GM18909 (cell line): ENCODE results near the gene TDRD9.

Source experiments
- ATAC-seq: cut with Tn5 transposase; IDR thresholded peaks from one replicate; pipeline ENCODE4 v1.9.1; 2021; ENCODE audit warnings: mild to moderate bottlenecking; ENCODE audit not compliant: unreplicated experiment, poor library complexity

Gene TDRD9

DNA sequence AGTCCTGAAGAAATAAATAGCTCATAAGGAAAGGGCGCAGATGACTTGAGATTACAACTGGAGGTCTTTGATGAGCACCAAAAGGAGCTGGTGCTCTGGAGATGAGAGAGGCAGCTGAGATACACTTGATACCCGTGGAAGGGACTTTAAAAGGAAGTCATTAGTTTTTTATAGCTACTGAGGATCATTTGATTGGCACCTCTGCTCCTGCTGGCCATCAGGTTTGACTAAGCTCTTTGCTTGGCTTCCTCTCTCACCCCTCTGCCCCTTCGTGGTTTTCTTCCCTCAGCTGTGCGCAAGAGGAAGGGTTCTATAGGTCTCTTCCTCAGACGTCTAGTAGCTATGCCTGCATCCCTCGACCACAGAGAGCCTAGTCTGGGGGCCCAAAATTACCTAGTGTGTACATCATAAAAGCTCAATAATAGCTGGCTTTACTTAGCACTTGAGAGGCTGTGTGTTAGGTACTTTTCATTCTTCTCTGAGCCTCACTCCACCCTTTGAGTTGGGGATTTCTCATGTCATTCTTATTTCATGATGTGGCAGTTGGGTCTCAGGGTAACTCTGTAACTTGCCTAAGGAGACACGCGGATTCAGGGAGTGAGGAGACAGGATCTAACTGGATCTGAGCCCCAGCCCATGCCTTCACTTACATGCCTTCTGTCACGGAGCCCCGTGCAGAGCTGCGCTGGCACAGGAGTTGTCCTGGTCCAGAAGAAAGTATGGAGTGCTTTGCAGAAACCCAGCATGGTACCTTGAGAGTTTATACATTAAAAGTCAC lies 88.8 kb downstream of the TDRD9 start:
- ATAC-seq = no peak

DNA sequence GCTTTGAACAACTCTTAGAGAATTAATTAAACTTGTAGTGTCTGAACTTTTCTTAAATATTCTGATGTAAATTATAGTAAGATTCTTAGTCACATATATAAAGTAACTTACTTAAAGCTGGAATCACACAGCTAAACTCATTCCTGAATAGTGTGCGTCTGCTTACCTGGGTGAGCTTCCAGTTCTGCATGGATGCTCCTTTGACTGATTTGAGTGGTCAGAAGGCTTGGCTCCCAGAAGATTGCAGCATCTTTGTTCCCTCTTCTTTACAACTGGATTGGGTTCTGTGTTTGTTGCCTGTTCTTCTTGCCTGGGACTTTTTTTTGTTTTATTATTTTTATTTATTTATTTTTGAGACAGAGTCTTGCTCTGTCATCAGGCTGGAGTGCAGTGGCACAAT lies 90.8 kb downstream of the TDRD9 start:
- ATAC-seq = no peak

DNA sequence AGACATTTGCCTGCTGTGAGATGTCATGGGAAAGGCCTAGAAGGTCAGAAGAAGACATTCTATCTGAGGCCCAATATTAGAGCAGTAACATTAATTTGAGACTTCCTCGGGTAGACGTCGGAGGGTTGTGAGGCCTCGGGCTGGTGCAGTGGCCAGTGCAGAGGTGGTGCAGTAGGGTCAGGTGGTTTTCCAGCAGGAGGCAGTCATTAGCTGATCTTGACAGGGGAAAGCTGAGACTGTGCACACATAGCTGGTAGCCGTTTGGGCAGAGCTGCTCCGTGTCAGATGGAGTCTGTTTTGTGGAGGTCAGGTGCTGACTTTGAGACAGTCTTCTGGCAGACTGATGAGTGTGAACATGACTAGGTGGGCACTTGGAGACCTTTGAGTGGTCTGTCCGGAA lies 91.5 kb downstream of the TDRD9 start:
- no peak for ATAC-seq

- ATAC-seq = no peak
Measured at GRCh38 chr14:104020471-104020870, 92.2 kb downstream of the TDRD9 start.

DNA sequence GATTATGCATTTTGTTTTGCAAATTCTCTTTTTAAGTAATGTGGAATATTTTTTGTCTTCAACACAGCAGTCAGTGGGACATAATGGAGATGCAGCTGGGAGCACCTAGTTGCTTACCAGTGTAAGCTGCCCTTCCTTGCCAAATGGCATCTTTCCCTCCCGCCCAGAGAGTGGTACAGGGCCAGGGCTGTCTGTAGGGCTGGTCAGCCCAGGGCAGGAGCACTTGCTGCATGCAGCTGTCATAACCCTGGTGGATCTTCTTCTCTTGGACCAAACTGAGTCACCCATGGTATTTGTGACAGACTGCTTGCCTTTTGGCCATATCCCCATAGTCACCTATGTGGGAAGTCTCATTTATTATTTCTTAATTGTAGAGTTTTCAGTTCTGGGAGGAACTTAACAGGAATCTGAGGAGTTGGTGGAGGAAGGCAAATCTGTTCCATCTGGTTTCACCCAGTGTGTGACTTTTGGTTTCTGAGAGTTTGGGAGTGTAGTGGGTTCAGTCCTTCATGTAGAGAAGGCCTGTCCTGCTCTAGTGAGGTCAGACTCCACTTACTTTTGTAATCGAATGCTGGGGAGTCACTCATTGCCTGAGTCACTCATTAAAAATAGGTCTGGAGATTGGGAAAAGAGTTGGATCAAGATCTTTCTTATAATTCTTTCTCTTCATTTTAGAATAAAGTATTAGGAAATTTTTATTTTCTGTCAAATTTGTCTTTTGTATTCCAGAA lies 95.2 kb downstream of the TDRD9 start:
- ATAC-seq = no peak

GRCh38 chr14:104025534-104025933 lies 97.3 kb downstream of the TDRD9 start:
- ATAC-seq = no peak

- no peak for ATAC-seq
Measured at GRCh38 chr14:104026024-104026423, 97.8 kb downstream of the TDRD9 start.

DNA sequence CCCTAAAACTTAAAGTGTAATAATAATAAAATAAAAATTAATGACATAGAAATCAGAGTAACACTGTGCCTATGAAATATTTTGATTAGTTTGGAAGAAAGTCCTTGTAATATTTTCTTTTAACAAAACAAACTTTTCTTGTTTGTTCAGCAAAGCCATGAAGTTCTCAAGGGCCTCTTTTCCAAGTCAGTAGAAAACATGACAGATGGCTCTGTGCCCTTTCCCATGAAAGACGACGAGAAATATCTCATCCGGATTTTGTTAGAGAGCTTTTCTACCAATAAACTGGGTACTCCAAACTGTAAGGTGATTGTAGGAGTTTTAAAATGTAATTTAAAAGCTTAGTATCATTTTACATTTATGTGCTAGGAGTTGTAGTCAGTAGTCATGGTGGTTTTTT lies 102.7 kb downstream of the TDRD9 start:
- no peak for ATAC-seq

GRCh38 chr14:104031384-104031783 lies 103.1 kb downstream of the TDRD9 start:
- ATAC-seq = no peak

GRCh38 chr14:104034976-104035699 lies 106.9 kb downstream of the TDRD9 start:
- ATAC-seq = no peak

DNA sequence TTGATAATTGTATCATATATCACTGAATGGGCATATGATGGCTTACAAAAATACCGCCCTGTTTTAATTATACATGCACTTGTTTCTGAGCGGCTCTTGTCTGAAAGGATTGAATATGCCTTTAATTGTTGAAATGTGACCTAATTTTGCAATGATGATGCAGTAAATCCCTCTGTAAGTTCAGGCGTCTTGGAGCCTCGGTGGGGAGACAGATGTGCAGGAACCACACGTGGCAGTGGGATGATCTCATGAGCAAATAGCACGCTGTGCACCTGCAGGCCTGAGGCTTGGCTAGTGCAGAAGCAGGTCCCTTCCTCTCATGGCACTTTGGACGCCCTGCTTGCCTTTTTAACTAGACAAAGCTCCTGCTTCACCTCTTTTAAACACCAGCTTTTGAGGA lies 108.0 kb downstream of the TDRD9 start:
- no peak for ATAC-seq

GRCh38 chr14:104037074-104037473 lies 108.8 kb downstream of the TDRD9 start:
- ATAC-seq = no peak

DNA sequence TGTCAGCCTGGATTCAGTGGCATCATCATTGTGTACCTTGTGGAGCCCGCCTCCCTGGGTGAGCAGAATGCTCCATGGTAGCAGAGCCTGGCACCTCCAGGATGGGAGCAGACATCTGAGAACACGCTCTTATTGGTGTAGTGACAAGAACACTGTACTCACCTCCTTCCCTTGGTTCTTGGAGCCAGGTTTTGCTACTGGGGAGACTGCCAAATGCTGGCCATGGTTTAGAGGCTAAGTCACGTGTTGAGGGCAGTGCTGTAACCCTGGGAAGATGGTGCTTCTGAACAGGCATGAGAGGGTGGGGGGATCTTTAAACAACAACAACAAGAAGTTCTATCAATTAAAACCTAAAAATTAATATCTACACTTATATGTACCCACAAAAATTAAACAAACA lies 109.6 kb downstream of the TDRD9 start:
- no peak for ATAC-seq

GRCh38 chr14:104039214-104039613 lies 111.0 kb downstream of the TDRD9 start:
- no peak for ATAC-seq

DNA sequence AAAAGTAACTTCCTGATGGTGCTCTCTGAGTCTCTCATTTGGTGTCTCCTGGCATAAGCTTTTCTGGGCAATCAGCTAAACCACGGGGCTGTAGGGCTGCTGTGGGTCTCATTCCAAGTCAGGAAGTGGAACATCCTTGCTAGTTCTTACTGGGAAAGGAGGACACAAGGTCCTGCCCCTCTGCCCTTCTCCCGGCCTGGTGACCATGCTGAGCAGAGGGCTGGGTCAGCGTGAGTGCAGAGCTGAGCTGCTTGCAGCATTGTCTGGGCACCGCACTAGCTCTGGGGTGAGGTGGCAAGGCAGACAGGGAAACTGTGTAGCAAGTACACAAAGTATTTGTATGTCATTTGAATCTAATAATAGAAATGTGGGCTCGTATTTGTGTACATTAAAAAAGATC lies 112.3 kb downstream of the TDRD9 start:
- ATAC-seq = no peak

GRCh38 chr14:104041430-104042104 lies 113.3 kb downstream of the TDRD9 start:
- no peak for ATAC-seq

- ATAC-seq = no peak
Measured at GRCh38 chr14:104044016-104044415, 115.8 kb downstream of the TDRD9 start.

DNA sequence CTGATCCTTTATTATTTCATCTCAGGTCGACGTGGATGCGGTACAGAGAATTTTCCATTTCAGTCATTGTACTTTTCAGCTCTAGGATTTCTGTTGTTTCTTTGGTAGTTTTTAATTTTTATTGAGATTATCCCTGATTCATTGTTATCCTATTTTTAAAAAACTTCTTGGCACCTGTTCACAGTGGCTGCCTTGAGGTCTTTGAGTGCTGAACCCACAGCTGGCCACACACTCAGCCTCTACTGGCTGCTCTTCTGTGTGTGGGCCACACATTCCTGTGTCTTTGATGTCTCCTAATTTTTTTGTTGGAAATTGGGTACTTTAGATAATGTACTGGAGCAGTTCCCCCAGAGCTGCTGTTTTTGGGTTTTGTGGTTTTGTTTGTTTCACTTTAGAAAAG lies 119.5 kb downstream of the TDRD9 start:
- no peak for ATAC-seq

GRCh38 chr14:104048758-104049507 lies 120.7 kb downstream of the TDRD9 start:
- ATAC-seq = no peak
